SHP77 (cell line): ENCODE data around the gene POU2F3.

Experiments
- DNase-seq, 2 experiments: peaks; one replicate each; lab custom pipeline; 2025; lab: John Stamatoyannopoulos, UW

The POU2F3 gene

DNA sequence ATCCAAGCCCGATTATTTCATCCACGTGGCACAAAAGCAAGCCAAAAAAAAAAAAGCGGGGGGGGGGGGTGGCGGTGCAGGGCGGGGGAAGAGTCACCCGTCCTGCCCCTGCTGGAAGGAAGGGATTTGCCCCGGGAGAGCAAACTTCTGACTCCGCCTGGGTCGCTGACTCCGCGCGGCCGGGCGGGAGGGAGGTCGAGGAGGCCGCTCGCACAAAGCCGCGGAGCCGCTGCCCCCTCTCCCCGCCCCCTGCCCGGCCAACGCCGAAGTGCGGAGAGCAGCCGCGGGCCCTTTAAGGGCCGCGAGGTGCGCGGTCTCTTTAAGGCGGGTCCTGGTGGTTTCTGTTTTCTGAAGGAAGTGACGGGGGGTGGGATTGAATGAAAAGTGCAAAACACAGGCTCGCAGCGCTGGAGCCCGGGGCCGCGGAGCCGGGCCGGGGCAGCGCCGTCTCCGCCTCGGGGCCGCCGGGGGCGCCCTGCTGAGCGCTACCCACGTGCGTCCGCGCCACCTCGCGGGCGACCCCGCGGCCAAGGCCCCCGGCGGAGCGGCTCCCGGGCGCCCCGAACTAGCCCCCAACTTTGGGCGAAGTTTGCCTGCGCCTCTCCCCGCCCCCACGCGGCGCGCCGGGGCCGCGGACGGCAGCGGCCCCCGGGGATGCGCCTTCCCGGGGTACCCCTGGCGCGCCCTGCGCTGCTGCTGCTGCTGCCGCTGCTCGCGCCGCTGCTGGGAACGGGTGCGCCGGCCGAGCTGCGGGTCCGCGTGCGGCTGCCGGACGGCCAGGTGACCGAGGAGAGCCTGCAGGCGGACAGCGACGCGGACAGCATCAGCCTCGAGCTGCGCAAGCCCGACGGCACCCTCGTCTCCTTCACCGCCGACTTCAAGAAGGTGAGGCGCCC, 29.1 kb upstream of the POU2F3 start, which contains the start of gene OAF:
Gene OAF, plus strand, starts transcription at position 407 of the 896 bp plus-strand sequence. Its CDS starts 248 bp downstream, at position 655.
- no peak for DNase-seq

GRCh38 chr11:120211522-120212258, 28.2 kb upstream of the POU2F3 start:
- DNase-seq = no peak

GRCh38 chr11:120212259-120212878, 27.6 kb upstream of the POU2F3 start:
- no peak for DNase-seq

DNA sequence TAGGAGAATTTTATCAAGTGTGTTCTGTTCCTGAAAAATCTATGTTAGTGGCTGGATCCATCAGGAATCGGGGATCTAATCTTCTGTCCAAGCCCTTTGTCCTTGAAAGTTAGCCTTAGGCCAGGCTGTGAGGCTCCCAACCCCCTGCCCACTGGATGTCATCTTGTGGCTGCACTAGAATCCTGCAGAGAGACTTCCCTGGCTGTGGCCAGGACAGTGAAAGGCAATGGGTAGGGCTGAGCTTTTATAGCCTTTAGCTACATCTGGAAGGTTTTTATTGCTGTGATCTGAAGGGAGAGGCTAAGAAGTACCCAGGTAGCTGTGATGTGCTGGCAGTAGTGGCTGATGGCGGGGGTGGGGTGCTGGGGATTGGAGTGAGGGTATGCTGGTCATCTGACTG, 27.0 kb upstream of the POU2F3 start:
- no peak for DNase-seq

DNA sequence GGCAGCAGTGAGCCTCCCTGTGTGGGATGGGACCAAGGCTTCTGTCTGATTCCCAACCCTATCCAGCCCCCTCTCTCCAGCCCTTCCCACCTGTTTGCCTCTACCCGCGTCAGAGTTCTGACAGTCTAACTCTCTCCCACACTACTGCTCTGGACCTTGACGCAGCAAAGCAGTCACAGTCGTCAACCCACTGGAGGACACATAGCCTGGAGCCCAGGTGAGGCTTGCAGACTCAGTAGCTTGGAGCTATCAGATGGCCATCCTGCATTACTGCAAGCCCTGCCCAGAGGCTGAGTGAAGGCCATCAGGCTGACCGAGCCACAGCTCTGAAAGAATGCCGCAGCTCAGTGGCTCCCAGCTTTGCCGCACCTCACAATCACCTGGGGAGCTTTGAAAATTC, 25.4 kb upstream of the POU2F3 start:
- no peak for DNase-seq

GRCh38 chr11:120215634-120216033, 24.3 kb upstream of the POU2F3 start:
- no peak for DNase-seq

DNA sequence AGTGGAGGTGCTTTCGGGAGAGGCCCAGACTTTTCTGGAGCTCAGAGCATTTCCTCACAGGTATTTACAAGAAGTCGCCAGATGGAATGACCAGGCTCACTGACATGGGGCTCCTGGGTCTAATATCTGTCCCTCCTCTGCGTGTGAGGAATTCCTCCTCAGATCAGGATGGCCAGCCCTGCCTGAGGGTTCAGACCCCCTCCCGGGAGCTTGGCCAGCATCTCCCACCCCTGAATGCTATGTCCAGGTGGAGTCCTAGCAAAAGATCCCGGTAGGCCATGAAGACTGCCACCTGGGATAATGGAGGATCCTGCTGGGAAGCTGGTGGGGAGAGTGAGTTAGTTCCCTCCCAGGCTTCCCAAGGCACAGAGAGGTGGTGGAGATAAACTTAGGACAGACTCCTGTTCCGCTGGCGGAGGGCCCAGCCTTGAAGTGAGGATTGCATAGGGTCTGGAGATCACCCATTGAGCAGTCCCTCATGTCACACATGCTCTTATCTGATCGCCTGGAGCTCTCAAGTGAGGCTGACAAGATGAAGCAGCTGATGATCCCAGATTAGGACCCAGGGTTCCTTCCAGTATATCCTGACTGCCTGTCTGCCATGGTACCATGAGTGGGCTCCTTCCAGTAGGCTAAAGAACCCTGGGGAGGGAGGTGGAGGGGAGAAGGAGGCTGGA, 23.4 kb upstream of the POU2F3 start:
- DNase-seq = no peak

DNA sequence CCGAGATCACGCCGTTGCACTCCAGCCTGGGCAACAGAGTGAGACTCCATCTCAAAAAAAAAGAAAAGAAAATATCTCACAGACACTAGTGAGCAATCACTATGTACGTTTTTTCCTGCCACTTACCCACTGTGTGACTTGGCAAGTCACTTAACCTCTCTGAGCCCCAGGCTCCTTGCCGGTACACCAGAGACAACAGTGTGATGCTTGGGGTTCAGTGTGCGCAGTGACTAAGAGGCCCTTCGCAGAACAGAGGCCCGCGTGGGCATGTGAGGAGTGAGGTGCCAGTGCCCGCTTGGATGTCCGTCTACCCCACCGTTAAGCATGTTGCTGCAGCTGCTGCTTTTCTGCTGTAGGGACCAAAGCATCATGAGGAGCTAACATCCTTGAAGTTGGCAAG, 22.4 kb upstream of the POU2F3 start:
- no peak for DNase-seq

DNA sequence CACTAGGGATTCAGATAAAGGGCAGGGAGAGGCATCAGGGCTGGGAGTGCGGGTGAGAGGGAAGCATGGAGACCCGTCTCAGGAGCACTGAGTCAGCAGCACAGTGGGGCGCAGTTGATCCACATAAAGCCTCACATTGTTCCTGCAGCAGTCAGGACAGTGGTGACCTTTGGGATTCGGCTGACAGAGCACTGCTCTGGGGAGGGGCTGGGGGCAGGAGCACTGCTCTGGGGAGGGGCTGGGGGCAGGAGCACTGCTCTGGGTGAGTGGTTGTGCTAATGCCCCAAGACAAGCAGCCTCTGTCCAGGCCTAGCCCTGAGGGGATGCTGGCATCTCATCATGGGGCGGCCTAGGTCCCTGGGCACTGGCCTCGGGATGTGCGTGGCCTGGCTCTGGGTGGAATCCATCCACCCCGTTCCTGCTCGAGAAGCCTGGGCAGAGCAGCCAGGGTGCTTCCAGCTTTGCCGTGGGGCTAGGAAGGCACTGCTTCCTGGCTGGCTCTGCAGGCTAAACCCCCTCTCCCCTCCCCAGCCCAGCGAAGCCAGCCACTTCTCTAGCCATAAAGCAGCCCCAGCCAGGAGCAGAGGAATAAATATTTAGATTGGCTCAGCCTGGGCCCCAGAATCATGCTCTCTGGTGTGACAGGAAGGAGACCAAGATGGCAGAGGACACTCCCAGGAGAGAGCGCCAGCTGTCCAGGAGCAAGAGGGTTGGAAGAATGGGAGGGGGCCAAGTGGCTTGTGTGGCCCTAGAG, 21.8 kb upstream of the POU2F3 start:
- no peak for DNase-seq

- DNase-seq = no peak
These were observed 21.3 kb upstream of the POU2F3 start for GRCh38 chr11:120218695-120219033.

DNA sequence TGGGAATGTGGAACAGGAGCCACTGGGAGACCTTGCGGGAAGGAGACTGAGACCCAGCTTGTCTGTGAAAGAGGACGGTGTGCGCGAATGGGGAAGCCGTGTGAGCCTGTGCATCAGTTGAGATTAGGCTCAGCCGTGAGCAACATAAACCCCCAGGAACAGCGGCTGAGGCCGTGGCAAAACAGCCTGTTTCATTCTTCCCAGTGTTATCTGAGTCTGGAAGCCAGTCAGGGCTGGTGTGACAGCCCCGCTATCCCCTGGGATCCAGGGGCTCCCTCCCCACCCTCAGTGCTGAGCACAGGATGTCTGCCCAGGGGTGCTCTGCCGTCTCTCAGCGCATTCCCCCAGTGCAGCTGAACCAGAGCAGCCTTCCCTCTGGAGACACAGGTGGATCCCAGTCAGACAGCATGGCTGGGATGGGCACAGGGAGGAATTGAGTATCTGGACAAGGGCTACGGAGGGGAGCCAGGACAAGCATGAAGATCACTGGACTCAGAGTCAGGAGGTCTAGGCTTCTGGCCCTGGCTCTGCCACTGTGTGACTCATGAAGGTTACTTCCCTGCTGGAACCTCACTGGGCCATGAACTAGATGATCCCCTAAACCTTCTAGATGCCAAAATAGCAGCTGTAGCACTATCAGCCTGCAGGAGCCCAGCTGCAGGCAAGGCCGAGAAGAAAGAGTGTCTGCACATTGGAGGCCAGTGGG, 20.6 kb upstream of the POU2F3 start:
- DNase-seq = no peak

GRCh38 chr11:120219938-120220746, 19.8 kb upstream of the POU2F3 start:
- no peak for DNase-seq

GRCh38 chr11:120220747-120221037, 19.2 kb upstream of the POU2F3 start:
- DNase-seq = no peak

DNA sequence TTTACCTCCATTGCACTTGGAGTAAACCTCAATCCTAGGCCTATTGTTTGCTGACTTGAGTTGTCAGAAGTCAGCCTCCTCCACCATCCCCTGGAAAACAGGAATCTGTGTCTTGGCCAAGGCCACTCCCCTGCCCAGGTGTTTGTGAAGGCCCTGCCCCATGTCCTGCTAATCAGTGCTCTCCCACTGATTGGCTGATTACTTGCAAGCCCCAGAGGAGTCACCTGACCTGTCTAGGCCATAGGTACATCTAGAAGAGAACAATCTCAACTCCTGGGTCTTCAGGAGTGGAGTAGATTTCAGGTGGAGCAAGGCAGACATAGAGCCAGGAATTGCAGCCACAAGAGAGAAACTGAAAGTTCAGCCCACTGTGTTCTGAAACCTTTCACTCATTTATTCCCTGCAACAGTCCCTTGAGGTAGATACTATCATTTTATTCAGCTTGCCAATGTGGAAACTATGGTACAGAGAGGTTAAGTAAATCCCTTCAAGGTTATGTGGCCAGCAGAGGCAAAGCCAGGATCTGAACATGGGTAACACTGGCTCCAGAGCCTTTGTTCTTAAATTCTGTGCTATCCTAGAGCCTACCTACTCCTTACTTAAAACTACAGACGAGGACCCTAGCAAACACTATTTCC, 18.7 kb upstream of the POU2F3 start:
- no peak for DNase-seq

- DNase-seq = no peak
These were observed 17.0 kb upstream of the POU2F3 start for GRCh38 chr11:120222916-120223315.

GRCh38 chr11:120223793-120224192, 16.1 kb upstream of the POU2F3 start:
- DNase-seq = no peak

- DNase-seq = no peak
These were observed 15.6 kb upstream of the POU2F3 start for GRCh38 chr11:120224361-120224760.

GRCh38 chr11:120224972-120225909, 14.7 kb upstream of the POU2F3 start:
- DNase-seq = no peak

- no peak for DNase-seq
These were observed 13.7 kb upstream of the POU2F3 start for GRCh38 chr11:120226242-120226641.
